HG02571 (cell line): ENCODE data around the gene BARHL1.

Experiments used
- ATAC-seq: cut with Tn5 transposase; IDR thresholded peaks from one replicate; pipeline ENCODE4 v1.9.1; 2021; ENCODE audit warnings: mild to moderate bottlenecking, moderate library complexity; ENCODE audit not compliant: unreplicated experiment

Gene BARHL1

DNA sequence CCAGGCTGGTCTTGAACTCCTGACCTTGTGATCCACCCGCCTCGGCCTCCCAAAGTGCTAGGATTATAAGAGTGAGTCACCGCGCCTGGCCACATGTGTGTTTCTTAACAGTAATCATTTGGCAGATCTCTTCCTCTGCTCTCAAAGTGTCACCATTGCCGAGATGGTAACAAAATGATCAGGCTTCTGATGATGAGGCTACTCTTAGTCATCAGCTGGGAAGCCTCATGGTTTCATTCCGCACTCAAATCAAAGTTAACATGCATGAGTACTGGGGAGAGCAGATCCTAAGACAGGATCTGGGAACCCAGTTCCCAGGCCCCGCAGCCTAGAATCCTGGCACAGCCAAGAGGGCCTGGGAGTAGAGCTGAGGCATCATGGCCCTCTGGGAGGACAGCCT lies 27.4 kb downstream of the BARHL1 start:
- no peak for ATAC-seq

DNA sequence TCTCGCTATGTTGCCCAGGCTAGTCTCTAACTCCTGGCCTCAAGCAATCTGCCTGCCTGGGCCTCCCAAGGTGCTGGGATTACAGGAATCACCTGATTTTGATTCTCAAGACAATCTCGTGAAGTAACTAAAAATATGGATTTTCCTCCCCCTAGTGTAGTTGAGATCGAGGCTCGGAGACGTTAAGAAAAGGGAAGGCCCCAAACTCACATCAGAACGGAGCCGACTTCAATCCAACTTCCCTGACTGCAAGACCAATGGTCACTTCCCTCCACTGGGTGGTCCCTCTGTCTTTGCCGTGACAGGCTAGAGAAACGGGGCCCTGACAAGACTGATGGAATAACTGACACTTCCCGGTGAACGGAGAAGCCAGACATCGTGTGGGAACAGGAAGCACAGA lies 28.3 kb downstream of the BARHL1 start:
- no peak for ATAC-seq

GRCh38 chr9:132614324-132614723 lies 31.9 kb downstream of the BARHL1 start:
- ATAC-seq, result no peak

DNA sequence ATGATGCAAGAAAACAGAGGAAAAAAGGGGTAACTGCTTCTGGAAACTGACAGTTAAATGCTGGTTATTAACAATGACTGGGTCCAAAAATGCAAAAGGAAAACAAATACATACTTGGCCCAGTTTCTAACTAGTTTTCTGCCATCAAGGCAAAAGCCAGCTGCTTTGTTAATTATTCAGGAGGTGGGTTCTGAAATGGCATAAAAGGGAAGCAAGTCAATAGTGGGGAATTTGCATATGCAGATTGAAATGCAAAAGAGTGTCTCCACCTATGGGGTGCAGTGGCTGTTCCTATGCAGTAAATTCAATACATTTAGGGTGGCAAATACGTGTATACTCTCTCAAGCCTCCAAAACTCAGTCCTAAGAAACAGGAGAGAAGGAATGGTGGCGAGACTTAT lies 33.4 kb downstream of the BARHL1 start:
- ATAC-seq, result no peak

- no peak for ATAC-seq
Observed at GRCh38 chr9:132616725-132617124, 34.3 kb downstream of the BARHL1 start.

DNA sequence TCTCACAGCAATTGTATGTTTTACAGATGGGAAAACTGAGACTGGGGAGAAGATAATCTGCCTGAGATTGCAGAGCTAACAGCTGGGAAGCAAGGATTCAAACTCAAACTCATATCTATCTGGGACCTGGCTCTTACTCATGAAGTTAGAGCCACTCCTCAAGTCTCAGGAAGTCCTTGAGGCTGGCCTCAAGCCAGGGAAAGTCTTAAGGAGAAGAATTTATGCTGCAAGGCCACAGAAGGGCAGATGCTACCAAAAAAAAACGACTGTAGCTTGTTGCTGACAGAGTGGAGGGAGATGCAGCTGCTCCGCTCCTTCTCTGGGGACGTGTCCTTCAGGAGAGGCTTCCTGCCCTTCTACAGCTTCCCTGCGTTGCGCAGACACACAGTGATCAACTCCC lies 39.8 kb downstream of the BARHL1 start:
- no peak for ATAC-seq

GRCh38 chr9:132626285-132626684 lies 43.9 kb downstream of the BARHL1 start:
- no peak for ATAC-seq

DNA sequence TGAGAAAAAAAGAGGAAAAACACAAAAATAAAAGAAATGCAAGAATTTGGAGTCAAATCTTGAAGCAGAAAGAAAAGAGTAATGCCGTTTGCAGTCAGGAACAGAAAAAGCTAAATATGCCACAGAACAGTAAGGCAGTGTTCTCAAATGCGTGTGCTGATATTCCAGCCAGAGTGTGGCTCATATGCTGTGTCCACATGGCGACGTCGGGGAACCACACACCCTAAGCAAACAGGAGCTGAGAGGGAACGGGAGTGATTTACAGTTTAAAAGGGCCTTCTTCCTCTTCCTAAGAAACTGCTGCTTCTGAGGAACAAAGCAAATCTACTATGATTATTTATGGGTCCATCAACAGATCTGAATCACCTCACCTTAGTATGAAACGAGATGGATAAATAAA lies 44.7 kb downstream of the BARHL1 start:
- no peak for ATAC-seq

DNA sequence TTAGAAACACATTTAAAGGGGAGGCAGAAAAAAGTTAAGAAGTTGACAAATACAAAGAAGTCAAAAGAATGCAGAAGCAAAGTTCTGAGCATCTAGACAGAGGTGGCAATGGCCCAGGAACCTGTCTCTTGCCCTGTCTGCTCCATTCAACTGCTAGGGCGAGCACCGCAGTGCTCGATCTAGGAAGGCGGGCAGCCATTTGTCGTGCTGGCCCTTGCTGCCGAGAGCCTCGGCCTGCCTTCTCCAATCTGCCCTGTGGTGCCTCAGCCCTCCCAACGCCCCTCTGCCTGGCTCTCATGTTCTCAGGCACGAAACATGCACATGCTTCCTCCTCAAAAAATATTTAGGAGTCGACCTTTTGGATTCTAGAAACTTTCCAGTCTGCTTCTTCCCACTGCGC lies 45.2 kb downstream of the BARHL1 start:
- ATAC-seq, result no peak

GRCh38 chr9:132628746-132629145 lies 46.3 kb downstream of the BARHL1 start:
- no peak for ATAC-seq

DNA sequence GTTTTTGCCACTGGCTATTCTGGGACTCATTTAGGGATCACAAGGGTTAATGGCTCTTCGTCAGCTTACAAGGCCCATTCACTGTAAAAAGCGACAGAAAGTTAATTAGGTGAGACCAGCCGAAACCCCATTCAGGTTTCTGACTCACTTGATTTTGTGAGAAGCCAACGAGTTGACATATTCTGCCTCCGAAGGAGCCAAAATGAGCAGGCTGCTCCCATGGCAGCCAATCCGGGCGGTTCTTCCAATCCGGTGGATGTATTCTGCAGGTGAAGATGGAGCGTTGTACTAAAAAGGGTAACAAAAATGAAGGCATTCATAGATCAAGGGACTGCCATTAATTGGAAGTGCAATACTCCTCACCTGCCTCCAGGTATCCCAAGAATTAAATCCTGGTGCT lies 47.7 kb downstream of the BARHL1 start:
- no peak for ATAC-seq

- ATAC-seq, result no peak
Observed at GRCh38 chr9:132630811-132631210, 48.4 kb downstream of the BARHL1 start.

DNA sequence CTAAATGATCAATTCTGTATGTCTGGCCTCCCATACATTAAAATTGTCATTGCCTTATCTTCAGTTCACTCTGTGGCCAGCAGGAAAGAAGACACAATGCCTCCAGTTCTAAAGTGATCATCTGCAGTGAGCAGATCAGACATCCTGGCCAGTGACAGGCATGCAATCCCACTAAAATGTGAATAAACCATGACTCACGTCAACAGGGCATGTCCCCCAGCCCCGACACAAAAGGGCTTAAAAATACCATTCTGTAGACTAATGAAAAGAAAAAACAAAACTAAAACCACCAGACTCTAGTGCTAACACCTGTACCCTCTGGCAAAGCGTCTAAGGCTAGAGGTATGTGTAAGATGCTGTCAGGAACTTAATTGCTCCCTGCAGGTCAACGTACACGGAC lies 48.9 kb downstream of the BARHL1 start:
- no peak for ATAC-seq

GRCh38 chr9:132631685-132632084 lies 49.3 kb downstream of the BARHL1 start:
- ATAC-seq, result no peak

- ATAC-seq, result no peak
Observed at GRCh38 chr9:132632413-132633129, 50.2 kb downstream of the BARHL1 start.

GRCh38 chr9:132634327-132634726 lies 51.9 kb downstream of the BARHL1 start:
- no peak for ATAC-seq

DNA sequence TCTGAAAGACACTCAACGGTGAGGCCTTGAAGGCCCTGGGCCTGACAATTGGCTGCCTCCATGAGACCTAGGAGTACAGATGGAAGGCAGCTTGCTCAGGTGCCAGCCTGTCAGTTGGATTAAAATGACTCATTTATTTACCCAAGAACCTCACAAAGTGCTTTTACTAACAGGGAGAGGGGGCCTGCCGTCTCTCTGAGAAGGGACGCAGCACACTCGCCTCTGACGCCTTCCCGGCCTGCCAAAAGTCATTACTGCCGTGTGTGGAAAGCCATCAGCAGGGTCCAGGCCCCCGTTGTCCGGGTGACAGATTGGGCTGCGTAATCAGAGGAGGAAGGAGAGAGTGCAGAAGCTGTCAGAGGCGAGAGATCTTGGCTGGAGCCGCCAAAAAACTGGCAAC lies 54.9 kb downstream of the BARHL1 start:
- ATAC-seq, result no peak

DNA sequence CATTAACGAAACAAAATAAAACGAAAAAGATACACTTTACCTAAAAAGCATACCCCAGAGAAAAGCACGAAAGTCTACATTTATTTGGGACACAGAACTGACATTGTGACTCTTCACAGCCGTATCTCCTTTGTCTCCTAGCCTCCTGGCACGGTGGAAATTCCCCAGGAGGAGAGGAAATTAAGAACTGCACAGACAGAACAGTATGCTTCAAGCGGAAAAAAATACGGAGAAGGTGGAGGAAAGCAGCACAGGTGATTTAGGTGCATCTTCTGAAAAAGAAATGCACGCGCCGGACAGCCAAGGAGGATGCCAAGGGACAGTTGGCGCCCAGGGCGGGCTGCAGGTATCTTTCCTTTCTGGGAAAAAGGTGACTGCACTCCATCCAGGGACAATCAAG lies 55.4 kb downstream of the BARHL1 start:
- ATAC-seq, result no peak

- ATAC-seq, result no peak
Observed at GRCh38 chr9:132638240-132638639, 55.8 kb downstream of the BARHL1 start.

DNA sequence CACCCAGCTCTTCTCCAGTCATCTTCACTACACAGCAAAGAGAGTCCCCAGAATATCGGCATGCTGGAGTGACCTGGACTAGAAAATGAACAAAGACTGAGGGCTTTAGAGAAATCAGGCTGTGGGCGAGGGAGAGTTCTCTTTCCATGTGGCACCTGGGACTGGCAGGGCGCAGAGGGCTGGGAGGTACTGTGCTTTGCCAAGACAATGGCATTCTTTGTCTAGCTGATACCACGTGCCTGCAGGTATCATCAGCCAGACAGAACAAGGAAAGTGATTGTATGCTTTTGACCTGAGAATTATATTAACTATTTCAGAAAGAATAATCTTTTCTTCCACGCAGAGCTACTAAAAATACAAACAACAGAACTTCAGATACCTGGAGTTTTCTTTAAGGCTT lies 56.9 kb downstream of the BARHL1 start:
- ATAC-seq, result no peak
